Right ventricle myocardium inferior (tissue), 1 donor: ENCODE measurements around the gene KANK2. TPM values are rescaled to one million over a fixed set of nuclear protein-coding genes. Genes with fewer than 3 reads are reported as not detected.

Source experiments
- ATAC-seq: fragments of 200-7000 bp; cut with Tn5 transposase; one replicate; pipeline ENCODE4 v1.9.1; 2020; ENCODE audit warnings: mild to moderate bottlenecking, moderate library complexity
- DNase-seq: peaks from one replicate; pipeline ENCODE4 v3.0.0; 2021; ENCODE audit errors: missing footprints
- intact Hi-C: fragments of 100-400 bp; cut with DNase I; formaldehyde crosslinking; loops from one replicate; pipeline ENCODE4 v1.11.0; 2022
- total RNA-seq: library from RNA; stranded (reverse); fragmentation: NEBNext Ultra II Directional; extraction: Animal tissue kit (Norgen Biotek cat#: 25700); gene quantifications from one replicate; pipeline ENCODE4 v1.2.1, GENCODE V29; 2021
- donor health status: DM: no; HTN: yes; CAD: no; lungs with severe emphysema.

The KANK2 gene
- total RNA-seq, 1 donor from 2014 or later, result 434 TPM

DNA sequence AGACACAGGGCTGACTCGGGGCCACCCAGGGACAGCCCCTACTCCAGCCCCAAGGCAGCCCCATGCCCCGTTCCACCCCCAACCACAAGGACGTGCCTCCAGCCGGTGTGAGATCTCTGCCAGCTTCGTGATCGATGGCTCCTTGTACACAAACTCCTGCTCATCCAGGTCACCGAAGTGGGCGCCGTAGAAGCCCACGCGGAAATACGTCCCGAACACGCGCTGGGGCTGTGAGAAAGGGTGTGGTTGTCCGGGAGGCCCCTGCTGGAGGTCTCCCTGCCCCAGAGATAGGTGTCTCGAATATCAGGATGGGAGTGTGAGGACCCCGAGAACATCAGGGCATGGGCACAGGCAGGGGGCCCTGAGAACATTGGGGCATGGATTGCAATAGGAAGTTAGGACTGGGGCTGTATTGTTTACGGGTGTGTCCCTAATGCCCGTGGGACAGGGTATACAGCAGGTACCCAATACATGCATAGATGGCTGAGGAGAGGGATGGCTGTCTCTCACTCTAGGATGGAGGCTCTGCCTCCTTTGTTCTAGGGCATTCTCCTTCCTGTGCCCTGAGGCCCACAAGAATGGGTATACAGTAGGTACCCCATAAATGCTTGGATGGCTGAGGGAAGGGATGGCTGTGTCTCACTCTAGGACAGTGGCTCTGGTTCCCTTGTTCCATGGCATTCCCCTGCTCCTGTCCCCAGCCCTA, 5.3 kb upstream of the KANK2 start:
- DNase-seq (peak; percentile 67), ATAC-seq (no peak)
- intact Hi-C loops, result loop anchor here (1.0 to 5.0 kb wide), 2 partner anchors 64 to 165 kb away; no protein-coding TSS in a partner anchor

DNA sequence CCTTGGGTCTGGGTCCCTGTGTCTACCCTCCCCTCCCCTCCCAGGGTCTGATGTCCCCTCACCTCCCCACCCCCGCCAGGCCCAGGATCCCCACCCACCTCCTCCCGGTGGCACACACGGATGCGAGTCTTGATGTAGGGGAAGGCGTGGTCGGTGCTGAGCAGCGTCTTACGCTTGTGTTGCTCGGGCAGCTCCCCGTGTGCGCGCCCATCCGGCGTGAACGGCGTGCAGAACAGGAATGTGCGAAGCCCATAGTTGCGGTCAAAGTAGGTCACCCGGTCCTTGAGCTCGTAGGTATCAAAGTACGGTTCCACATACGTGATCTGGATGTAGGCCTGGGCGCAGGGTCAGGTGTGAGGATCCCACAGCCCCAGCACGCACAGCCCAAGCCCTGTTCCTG, 4.4 kb upstream of the KANK2 start:
- no peak for ATAC-seq
- intact Hi-C loops, result loop anchor here (5.0 kb wide), 1 partner anchor 164 kb away; no protein-coding TSS in a partner anchor
- peak; percentile 56 for DNase-seq

DNA sequence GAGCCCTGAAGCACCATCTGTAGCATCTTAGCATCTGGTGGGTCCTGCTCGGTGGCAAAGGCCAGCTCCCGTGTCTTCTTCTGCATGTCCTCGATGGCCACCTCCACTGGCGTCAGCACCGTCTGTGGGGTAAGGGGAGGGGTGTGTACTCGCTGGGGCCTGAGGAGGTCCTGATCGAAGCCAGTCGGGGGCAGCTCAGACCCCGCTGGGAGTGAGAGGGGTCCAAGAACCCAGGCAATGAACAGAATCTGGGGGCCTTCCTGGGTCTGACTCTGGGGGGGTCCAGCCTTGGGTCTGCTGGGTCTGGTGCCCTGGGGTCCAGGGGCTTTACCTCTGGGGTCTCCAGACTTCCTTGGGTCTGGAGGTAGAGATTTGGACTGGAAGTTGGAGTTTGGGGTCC, 3.6 kb upstream of the KANK2 start:
- DNase-seq, result peak; percentile 67
- intact Hi-C loops, result loop anchor here (5.0 kb wide), 1 partner anchor 164 kb away; no protein-coding TSS in a partner anchor

DNA sequence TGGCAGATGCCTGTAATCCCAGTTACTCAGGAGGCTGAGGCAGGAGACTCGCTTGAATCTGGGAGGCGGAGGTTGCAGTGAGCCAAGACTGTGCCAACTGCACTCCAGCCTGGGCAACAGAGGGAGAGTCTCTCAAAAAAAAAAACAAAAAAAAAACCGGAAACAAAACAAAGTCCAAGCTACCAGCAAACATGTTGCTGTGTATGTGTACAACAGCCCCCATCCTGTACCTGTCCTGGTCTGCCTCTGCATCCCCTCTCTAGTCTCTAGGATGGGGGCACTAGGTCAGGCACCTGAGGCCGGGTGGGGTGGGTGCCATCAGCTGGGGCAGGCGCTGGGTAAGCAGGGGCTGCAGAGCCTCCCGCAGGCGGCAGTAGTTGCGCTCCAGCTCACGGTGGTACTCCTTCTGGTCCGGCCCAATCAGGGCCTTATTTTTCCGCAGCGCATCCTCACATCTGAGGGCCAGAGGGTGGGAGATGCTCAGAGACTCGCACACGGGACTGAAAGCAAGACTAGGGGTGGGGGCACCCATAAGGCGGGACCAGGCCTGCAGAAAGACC, 2.8 kb upstream of the KANK2 start:
- no peak for ATAC-seq
- intact Hi-C loops, result loop anchor here (5.0 kb wide), 1 partner anchor 163 kb away; no protein-coding TSS in a partner anchor
- DNase-seq, result peak; percentile 64

More for the DNA sequence above, 3.6 kb upstream of the KANK2 start:
- no peak for ATAC-seq

DNA sequence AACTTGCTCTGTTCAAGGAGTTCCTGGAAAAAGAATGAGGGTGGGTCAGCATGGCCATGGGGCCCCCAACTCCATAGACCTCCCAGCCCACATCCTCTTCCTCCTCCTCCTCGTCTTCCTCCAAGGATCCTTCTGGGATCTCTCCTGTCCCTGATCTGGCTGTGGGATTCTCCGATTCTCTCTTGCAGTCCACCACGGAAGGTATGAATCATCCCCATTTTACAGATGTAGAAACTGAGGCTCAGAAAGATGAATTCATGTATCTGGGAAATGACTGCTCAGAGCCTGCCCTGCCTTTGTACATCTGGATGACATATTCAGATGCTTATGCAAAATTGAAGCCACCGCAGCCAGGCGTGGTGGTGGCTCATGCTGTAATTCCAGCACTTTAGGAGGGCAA, 2.2 kb upstream of the KANK2 start:
- intact Hi-C loops, result no loop called here
- ATAC-seq (no peak), DNase-seq (no peak)

DNA sequence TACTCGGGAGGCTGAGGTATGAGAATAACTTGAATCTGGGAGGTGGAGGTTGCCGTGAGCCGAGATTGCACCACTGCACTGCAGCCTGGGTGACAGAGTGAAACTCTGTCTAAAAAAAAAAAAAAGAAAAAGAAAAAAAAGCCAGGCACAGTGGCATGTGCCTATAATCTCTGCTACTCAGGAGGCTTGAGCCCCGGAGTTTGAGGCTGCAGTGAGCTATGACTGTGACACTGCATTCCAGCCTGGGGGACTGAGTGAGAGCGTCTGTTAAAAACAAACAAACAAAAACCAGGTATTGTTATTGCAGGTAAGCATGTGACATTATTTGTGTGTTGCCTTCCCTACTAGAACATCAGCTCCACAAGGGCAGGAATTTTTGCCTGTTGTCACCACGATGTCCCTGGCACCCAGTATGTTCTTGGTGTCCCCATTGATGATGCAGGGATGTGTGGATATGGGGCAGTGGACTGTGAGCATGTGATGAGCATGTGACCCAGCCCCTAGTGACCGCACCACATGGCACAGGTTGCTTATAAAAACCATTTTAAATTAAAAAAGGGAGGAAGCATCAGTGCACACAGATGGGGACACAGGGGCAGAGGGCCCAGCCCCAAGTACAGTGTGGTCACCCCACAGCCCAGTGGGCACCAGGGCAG, 1.6 kb upstream of the KANK2 start:
- ATAC-seq (no peak), DNase-seq (peak; percentile 60)
- intact Hi-C loops, result no loop called here

DNA sequence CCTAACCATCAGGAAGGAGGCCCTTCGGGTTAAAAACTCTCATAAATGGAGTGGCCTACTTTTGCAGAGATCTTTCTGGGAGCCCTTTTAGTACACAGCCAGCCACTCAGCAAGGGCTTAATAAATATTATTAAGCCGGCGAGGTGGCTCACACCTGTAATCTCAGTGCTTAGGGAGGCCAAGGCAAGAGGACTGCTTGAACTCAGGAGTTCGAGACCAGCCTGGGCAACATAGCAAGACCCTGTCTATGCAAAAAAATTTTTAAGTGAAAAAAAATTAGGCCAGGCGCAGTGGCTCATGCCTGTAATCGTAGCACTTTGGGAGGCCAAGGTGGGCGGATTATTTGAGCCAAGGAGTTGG, 810 bp upstream of the KANK2 start:
- DNase-seq (peak; percentile 26), ATAC-seq (no peak)
- intact Hi-C loops, result no loop called here

DNA sequence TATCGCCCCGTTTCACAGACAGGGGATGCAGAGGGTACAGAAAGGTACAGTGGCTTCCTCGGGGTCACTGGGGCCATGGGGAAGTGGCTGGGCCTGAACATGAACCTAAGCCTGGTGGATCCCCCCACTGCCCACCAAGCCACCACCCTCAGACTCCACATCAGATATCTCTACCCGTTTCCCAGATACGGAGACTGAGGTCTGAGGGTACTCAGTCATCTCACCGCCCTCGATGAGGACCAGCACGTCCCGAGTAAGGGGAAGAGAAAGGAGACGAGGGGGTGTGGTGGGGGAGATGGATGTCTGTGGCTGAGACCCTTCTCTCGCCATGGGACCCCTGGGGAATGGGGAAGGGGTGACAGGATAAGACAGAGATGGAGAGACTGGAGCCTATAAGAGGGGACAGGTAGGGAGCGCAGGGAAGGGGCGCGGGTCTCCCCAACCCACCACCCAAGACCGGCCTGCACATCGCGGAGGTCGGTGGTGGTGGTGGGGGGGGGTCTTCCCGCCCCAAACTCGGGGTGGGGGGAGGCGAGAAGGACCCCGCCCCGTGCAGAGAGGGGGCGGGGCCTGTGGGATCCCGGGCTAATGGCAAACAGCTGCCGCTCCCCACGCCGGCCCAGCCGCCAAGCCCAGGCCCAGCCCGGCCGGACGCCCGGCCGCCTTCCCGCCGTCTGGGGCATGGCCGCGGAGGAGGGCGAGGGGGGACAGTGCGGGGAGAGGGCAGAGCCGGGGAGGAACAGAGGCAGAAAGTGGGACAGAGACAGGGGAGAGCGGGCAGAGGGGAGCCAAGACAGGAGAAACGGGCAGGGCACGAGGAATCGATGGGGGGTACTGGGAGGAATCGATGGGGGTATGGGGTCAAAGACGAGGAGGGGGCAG, 698 bp downstream of the KANK2 start:
- ATAC-seq (peak; percentile 48), DNase-seq (peak; percentile 71)
- intact Hi-C loops, result loop anchor here (1.0 kb wide), 1 partner anchor 53 kb away; no protein-coding TSS in a partner anchor

DNA sequence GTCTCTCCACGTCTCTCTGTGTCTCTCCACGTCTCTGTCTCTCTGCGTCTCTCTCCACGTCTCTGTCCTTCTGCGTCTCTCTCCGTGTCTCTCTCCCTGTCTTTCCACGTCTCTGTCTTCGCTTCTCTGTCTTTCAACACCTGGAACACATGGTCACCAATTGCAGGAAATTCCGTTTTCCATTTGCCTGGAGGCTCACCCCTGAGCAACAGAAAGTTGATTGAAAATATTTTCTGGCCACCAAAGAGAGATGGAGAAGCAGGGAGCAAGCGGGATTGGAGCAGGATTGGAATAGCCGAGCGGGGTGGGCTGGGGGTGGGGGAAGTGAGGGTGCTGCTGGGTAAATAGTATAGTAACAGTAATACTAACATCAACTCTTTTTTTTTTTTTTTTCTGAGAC, 1.7 kb downstream of the KANK2 start:
- DNase-seq (peak; percentile 0), ATAC-seq (no peak)
- intact Hi-C loops, result no loop called here

DNA sequence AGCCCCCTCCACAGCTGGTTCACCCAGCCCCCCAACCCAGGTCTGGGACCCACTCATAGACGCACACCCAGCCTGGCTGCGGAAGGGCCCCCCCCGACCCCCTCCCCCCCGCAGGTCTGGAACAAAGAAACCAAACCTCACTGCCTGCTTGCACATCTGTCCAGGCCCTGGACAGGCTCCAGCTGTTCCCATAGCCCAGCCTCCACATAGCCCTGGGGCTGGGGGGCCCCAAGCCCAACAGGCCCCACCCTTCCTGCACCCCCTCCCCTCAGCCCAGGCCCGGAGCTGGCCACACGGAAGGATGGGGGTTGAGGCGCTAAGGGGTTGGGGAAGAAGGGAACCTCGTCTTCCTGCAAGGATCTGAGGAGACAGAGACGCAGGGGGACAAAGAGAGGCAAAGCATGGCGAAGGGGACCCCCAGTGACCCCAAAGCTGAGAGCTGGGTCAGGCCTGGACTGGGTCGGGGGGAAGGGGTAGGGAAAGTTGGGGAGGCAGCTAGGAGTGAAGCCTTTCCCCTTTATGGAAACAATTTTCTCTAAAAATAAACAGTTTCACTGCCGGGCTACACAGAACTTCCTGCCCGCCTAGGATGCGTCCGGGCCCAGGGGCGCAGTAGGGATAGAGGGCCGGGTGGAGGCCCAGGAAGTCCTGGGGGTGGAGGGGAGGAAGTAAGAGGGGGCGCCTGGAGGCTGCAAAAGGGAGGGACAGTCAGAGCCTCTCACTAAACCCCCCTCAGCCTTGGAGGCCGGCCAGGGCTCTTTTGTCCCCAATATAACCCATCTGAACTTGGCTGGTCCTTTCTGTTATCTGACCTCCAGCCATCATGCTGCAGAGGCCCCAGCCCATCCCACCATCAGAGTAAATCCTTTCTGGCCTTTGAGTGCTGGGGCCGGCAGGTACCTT, 2.4 kb downstream of the KANK2 start:
- no peak for DNase-seq
- ATAC-seq, result no peak
- intact Hi-C loops, result no loop called here

DNA sequence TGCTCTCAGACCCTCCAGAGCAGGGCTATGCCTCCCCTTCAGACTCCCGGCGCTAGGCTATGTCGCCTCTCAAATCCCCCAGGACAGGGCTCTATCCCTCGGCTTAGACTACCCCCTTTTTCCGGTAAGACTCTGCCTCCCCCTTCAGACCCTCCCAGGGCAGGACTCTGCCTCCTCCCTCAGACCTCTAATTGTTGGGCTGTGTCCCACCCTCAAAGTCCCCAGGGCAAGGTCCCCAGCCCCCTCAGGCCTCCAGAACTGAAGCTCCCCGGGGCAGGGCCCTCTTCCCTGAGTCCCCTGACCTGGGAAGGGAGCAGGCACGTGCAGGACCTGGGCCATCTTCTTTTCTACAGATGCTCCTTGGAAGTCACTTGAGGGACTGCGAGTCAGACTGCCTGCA, 3.2 kb downstream of the KANK2 start:
- DNase-seq, result no peak
- intact Hi-C loops, result no loop called here

DNA sequence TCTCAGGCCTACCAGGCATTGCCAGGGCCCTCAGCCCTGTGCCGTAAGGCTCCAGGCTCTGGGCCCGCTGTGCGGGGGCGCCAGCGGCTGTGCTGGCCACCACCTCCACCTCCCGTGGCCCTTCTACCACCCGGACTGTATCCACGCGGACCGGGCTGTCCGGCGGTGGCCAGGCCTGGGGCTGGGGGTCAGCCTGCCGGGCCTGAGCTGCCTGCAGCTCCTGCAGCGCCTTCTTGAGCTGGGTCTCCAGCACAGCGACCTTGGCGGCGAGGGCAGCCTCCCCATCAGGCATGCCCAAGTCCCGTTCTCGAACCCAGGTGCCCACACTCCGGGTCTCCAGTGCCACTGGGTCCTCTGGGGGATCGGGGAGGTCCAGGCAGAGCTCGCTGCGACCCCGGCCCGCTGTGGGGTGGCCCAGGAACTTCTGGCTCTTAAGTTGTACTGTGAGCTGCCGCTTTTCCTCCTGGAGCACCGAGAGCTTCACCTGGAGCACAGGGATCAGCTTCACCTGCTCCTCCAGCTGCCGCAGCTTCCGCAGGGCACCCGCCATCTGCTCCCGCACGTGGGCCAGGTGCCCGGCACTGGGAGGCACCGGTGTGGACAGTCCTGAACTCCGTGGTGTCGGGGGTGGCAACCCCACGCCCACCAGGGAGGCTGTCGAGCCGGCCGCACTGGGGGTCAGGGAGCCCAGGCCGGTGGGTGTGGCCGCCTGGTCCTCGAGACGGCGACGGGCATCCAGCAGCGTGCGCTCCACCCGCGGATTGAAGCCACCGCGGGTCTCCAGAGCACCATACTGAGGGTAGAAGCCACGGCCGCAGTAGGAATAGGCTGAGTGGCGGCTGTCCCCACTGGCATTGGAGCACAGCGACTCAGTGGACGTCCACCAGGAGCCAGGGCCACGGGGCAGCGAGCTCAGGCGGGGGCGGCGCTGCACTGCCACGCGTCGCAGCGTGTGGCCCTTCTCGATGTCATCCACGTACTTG, 4.1 kb downstream of the KANK2 start:
- no peak for ATAC-seq
- intact Hi-C loops, result no loop called here

More for the DNA sequence above, 3.2 kb downstream of the KANK2 start:
- ATAC-seq, result no peak

DNA sequence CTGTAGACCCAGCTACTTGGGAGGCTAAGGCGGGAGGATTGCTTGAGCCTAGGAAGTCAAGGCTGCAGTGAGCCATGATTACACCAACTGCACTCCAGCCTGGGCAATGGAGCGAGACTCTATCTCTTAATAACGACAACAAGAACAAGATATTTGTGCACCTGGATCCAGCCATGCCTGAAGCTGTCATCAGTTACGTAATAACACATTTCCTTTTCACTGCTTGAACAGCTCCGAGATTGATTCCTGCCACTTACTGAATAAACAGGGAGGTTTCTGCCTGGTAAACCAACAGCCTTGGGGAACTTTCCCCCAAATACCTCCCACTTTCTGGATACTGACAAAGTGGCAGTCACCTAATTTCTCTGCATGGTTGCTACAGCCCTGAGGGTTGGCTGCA, 5.4 kb downstream of the KANK2 start:
- ATAC-seq (no peak), DNase-seq (no peak)
- intact Hi-C loops, result no loop called here

More for the DNA sequence above, 4.1 kb downstream of the KANK2 start:
- DNase-seq, result no peak

DNA sequence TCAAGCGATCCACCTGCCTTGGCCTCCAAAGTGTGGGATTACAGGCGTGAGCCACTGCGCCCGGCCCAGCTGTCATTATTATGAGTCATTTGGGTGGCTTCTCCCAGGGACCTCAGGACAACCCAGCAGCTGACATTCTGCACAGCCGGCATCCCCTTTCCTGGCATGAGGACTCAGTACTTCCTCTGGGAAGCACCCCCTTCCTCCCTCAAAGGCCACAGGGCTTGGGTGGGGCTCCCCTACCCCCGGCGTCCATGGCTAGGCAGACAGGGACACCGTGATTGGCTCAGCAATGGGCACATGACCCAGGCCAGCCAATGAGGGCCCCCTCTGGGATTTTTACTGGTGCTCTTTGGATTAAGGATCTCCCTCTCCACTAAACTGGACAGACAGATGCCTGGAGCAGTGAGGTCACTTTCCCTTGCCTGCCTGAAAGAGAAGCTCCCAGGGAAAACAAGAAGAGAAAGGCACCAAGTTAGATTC, 6.0 kb downstream of the KANK2 start:
- peak; percentile 81 for ATAC-seq
- intact Hi-C loops, result no loop called here

DNA sequence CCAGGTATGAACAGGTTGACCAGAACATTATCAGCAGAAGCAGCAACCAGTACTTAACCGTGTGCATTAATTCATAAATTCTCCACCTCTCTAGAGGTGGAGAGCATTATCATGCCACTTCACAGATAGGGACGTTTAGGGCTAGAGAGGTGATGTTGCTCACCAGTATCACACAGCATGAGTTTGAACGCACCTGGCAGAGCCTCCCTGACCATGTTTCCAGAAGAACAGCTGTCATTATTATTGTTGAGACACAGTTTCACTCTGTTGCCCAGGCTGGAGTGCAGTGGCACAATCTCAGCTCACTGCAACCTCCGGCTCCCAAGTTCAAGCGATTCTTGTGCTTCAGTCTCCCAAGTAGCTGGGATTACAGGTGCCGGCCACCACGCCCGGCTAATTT, 6.8 kb downstream of the KANK2 start:
- DNase-seq (no peak), ATAC-seq (no peak)
- intact Hi-C loops, result no loop called here

More for the DNA sequence above, 6.0 kb downstream of the KANK2 start:
- peak; percentile 86 for DNase-seq

DNA sequence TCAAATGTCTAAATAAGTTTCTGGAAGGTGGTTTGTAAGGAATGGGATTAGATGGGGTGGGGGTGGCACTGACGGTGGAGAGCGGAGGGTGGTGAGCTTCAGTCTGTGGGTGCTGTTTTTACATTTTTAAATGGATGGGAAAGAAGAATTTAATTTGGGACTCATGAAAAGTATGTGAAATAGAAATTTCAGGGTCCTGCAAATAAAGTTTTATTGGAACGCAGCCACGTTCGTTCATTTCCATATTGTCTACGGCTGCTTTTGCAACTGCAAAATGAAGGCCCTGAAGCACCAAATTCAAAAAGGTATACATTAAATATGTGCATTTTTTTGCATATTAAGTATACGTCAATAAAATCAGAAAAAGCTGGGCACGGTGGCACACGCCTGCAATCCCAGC, 9.9 kb downstream of the KANK2 start:
- ATAC-seq (no peak), DNase-seq (no peak)
- intact Hi-C loops, result no loop called here

DNA sequence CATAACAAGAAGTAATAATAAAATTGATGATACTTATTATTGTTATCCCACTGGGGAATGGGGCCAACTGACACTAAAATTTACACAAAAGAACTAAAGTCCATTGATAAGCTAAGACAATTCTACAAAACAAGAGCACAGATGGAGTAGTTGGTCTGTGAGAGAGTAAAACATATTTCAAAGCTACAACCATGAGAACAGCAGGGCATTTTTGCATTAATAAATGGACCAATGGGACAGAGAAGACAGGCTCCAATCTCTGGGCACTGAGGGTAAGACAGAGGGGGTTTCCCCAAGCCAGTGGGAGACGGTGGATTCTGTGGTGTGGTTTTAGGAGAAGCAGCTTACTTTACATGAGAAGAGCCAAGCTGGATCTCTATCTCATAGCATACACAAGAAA, 14.4 kb downstream of the KANK2 start:
- intact Hi-C loops, result no loop called here
- DNase-seq (no peak), ATAC-seq (no peak)
